ENCODE measurements around the gene UBR4.

Gene UBR4

DNA sequence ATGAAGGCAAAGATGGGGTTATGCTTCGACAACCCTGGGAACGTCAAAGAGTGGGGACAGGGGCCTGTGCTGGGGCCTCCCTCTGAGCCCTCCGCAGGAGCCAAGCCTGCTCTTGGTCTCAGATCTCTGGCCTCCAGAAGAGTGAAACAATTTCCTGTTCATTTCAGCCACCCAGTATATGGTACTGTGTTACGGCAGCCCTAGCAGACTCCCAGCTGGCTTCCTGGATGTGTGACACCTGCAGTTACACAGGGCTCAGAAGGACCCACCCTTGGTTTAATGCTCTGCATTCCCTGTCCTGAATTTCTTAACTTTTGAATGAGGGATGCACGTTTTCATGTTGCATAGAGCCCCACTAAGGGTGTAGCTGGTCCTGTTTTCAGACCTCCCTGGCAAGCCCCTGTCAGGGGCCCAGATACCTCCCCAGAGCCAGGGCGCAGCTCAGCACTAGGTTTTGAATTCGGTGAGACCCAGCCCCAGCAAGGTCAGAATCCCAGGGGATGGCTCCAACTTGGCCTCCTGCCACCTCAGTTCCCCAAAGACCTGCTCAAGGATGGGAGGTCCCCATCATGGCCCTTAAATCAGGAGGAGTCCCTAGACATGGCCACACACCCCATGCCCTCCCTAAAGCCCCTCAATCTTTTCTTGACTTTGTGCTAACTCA, 174.6 kb downstream of the UBR4 start:
- DNase-seq (ENCODE audit: low read depth): no peak

DNA sequence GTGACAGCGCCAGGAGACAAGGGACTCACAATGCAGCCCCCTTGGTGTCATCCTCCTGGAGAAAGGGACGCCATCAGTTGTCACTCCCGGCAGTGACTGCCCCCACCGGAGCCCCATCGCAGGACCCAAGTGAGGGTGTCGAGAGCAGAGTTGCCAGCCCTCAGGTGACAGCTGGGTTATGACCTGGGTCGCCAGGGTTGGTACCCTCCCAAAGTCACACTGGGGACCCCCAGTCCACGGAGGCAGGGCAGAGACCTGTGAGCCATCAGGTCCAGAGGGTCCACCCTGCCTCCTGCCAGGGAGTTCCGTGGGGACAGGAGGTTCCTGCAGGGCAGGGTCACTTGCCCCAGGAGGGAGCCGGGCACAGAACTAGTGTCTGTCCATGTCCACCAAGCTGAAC, 175.3 kb downstream of the UBR4 start:
- no peak for DNase-seq (ENCODE audit: low read depth)

DNA sequence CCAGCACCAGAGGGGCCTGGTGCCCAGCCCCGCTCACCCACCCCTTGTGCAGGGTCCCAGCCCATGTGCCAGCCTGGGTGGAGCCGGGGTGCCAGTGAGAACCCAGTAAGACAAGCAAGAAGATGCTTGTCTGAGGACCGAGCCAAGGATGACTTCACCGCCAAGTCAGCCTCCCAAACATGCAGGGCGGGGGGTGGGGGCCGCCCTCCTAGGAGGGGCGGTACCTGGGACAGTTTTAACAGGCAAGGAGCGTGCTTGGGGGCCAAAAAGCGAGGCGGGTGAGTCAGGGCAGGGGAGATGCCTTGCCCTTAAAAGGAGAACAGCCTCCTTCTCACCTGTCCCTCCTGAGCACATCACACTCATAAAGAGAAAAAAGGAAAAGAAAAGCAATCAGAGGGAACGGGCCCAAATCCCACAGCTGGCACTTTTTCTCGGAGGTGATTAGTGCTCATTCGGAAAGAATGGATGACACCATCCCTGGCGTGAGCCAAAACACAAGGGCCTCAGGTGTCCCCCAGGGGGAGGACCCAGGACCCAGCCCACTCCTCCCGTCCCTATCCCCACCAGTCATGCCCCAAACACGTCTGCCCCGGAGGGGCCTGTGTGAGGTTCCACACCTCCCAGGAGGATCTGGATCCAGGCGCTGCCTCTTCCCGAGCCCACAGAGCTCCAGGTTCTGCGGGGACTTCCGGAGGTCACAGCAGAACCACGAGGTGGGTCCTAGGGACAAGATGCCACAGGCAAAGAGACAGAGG, 176.0 kb downstream of the UBR4 start:
- no peak for DNase-seq (ENCODE audit: low read depth)

DNA sequence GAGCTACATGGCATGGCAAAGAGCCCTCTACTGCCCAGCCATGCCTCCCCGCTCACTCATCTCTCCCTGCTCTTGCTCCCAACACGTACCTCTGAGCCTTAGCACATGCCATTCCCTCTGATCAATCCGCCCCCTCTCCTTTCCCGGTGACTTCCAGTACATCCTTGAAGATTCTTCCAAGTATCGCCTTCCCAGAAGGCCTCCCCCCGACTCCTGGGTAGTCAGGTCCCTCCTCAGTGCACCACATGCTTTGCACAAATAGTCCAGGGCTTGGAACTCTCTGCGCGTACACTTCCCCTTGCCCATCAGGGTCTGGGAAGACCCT, 176.6 kb downstream of the UBR4 start:
- no peak for DNase-seq (ENCODE audit: low read depth)

DNA sequence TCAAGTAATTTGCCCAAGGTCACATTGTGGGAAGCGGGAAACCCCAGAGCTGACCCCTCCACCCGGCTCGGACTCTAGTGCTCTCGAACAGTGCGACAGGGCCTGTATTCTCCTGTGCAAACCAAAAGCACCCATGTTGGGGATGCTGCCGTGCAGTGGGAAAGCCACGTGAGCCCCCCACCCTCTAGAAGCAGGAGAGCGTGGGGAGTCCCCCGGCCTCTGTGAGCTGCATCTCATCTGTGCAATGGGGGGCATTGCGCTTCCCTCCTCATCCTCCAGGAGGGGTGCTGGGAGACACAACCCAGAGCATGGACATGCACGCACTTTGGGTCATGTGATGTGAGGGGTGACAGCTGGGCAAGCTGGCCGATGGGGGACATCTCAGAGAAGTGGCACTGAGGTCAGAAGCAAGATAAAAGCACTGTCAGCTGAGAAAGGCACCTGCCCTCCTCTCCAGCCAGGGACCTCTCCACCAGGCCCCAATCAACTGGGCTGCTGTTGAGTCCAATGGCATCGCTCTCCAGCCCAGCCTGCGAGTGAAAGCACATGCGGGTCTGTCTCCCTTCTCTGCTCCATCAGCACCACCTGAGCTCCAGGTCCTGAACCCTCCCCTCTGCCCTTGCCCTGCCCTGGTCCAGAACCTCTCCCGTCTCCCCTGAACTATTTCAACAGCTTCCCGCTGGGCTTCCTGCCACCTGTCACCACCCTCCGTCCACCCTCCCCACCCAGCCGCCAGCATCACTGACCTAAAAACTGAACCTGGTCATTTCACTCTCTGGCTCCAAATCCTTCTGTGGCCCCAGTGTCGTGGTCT, 177.2 kb downstream of the UBR4 start:
- DNase-seq (ENCODE audit: low read depth): no peak

DNA sequence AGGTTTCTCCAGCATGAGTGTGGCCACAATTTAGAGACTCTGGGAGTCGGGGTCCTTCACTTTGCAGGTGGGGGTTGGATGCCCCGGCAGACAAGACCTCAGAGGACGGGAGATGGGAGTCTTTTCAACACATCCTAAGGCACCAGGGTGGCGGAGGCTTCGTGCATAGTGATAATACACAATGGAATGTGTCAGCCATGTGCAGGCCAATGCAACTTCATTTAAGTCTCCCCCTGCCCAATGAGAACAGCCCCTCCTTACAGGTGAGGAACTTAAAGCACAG, 177.7 kb downstream of the UBR4 start:
- no peak for DNase-seq (ENCODE audit: low read depth)

DNA sequence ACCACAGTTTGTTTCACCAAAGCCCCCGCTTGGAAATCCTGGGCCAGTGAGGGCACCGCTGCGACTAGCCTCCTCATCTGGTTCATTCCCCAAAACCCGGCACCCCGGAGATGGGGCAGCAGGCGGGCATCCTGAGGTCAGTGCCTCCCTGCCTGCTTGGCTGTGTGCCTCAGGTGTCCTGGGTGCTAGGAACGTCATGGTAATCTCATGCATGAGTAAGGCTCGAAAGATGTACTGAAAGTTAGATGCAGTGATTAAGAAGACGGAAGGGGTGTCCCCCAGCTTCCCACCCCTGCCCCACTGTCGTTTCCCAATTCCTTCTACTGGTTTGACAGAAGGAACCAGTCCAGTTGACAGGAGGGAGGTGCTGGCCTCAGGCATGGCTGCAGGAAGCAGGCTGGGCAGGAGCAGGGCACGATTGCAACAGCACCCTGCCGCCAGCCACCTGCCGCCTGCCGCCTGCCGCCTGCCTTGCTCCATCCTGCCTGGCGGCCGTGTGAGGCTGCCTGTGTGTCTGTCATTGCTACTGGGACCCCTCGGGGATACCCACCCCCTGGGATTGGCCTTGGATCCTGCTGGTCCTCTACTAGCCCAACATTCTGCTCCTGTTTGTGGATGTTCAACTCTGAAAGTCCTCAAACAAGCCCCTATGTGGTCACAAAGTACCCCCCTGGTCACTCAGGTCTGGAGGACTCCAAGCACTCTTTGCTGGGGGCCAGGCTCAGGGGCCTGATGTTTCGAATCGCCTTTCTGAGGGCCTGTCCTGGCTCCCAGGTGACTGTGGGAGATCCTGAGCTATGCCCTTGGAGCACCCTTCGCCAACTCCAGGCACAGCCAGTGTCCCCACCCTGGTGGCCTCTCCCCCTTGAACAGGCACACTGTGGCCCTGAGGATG, 180.6 kb downstream of the UBR4 start:
- DNase-seq (ENCODE audit: low read depth): no peak

DNA sequence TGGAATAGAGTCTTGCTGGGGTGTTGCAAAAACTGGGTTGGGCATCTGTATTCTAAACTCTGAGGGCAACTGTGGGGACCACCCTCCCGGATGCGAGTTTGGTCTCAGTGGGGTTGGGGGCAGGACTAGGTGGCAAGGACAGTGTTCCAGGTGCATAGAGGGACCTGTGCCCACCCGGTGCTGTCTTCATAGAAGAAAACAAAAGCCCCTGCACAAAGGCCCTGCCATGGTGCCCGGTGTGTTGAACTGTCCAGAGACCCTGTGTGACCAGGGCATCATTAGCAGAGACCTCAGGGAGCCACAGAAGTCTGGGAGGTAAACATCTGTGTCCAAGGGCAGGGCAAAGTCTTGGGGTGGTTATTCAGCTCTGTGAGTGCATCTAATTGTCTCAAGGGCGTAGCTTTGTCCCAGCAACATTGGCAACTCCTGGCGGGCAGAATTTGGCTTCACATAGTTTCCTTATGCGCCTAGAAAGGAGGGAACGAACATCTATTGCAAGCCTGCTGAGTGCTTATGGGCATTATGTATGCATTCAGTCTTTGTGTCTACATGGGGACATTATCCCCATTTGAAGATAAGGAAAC, 181.4 kb downstream of the UBR4 start:
- DNase-seq (ENCODE audit: low read depth): no peak

DNA sequence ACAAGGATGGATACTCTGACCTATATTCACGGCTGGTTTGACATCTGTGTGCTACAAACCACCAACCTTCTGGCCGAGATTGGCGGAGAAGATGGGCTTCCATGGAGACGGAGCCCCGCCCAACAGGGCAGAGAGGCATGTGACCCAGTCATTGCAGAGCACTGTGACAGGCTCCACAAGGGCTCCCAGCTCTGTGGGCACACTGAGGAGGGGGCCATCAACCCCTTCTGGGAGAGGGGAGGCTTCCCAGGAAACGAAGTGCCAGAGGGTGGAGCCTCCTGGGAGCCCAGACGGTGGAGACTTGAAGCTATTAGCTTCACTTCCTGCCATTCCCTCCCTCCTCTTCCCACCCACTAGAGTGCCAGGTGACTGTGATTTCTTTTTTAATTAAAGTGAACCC, 182.0 kb downstream of the UBR4 start:
- no peak for DNase-seq (ENCODE audit: low read depth)

All from CMK (cell line).